Bronchial epithelial cell (primary cell): ENCODE data around the gene GTPBP1. TPM values are rescaled to one million over a fixed set of nuclear protein-coding genes. Genes with fewer than 3 reads are reported as not detected.

Experiments
- DNase-seq: peaks from one replicate; pipeline ENCODE4 v3.0.0-alpha.2; 2010; ENCODE audit warnings: low read depth
- FAIRE-seq: peaks from 2 replicates; lab custom pipeline; 2011; peaks lifted over from hg19 to GRCh38; lab: Jason Lieb, UNC
- H3K27me3 ChIP-seq: 2 replicates; pipeline ENCODE4 v1.5.1; 2011; ENCODE audit warnings: low read length; ENCODE audit not compliant: control insufficient read depth, insufficient read depth
- H3K36me3 ChIP-seq: 2 replicates; pipeline ENCODE4 v1.5.1; 2011; ENCODE audit warnings: low read length; ENCODE audit not compliant: control insufficient read depth, insufficient read depth
- H3K4me3 ChIP-seq: 2 replicates; pipeline ENCODE4 v1.5.1; 2011; ENCODE audit warnings: mild to moderate bottlenecking, low read depth, low read length, control low read depth
- total RNA-seq: library from RNA; depleted of rRNA; stranded (reverse); fragments of >200 nt; gene quantifications from 2 replicates; pipeline ENCODE4 v1.2.1, GENCODE V29; 2014
- TF ChIP-seq, protein P1 (sequence below): IDR thresholded peaks from 2 replicates; pipeline ENCODE4 v1.5.1; 2011; ENCODE audit warnings: mild to moderate bottlenecking, moderate library complexity, low read length, control low read depth, inconsistent platforms; ENCODE audit not compliant: insufficient read depth, severe bottlenecking

Gene GTPBP1
- total RNA-seq, 1 donor from 2014 or later = 28.7 TPM

DNA sequence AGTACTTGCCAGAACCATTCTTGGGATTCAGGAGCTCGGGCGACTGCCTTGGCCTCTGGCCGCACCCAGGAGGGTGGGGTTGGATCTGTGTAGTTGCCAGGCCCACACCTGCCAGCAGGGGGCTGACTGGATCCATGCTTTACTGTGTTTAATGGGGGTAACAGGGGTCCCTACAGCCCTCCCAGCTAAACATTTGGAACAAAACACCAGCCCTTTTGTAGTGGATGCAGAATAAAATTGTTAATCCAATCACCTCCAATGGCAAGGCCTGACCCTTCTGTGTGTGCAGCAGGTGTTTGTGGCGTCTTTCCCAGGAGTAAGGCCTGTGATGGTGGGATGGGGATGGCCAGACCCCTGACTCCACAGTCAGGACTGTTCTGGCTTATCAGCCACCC, 27.6 kb downstream of the GTPBP1 start:
- peak; percentile 13 for DNase-seq
- no peaks in the 10 kb centered on the region for H3K27me3 ChIP-seq
- FAIRE-seq = no peak
- no peak overlapping the region for H3K4me3 ChIP-seq
- peaks cover 39% of the 10 kb centered on the region for H3K36me3 ChIP-seq
- TF ChIP-seq, protein P1, sequence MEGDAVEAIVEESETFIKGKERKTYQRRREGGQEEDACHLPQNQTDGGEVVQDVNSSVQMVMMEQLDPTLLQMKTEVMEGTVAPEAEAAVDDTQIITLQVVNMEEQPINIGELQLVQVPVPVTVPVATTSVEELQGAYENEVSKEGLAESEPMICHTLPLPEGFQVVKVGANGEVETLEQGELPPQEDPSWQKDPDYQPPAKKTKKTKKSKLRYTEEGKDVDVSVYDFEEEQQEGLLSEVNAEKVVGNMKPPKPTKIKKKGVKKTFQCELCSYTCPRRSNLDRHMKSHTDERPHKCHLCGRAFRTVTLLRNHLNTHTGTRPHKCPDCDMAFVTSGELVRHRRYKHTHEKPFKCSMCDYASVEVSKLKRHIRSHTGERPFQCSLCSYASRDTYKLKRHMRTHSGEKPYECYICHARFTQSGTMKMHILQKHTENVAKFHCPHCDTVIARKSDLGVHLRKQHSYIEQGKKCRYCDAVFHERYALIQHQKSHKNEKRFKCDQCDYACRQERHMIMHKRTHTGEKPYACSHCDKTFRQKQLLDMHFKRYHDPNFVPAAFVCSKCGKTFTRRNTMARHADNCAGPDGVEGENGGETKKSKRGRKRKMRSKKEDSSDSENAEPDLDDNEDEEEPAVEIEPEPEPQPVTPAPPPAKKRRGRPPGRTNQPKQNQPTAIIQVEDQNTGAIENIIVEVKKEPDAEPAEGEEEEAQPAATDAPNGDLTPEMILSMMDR = peak; percentile 86

DNA sequence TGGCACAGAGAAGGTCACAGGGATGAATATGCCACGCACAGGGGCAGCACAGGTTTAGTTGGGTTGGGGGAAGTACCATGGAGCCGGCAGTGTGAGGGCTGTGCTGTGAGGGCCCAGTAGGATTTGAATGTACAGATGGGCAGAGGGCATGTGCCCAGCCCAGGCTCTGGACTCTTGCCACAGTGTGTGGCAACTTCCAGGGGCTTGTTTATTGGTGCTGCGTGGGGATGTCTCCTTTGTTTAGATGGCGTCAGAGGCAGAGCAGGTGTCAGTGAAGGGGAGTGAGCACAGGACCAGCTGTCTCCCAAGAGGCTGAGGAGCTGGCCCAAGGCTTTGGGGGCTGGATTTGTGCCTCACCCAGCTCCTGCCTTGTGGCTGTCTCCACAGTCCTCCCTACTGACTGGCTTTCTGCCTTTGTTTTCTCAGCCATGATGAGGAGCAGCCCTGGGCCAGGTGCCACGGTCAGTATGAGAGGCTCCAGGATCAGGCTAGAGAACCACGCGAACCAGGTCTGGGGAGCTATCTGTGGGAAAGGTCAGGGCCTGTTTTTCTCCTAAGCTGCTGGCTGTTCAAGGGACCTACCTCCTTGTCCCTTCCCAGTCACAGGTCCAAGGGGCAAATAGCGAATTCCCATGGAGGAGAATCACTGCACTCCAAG, 28.1 kb downstream of the GTPBP1 start:
- TF ChIP-seq, protein P1 = no peak
- FAIRE-seq = no peak
- DNase-seq = no peak
- H3K4me3 ChIP-seq = no peak overlapping the region
- no peaks in the 10 kb centered on the region for H3K27me3 ChIP-seq
- peaks cover 43% of the 10 kb centered on the region for H3K36me3 ChIP-seq

DNA sequence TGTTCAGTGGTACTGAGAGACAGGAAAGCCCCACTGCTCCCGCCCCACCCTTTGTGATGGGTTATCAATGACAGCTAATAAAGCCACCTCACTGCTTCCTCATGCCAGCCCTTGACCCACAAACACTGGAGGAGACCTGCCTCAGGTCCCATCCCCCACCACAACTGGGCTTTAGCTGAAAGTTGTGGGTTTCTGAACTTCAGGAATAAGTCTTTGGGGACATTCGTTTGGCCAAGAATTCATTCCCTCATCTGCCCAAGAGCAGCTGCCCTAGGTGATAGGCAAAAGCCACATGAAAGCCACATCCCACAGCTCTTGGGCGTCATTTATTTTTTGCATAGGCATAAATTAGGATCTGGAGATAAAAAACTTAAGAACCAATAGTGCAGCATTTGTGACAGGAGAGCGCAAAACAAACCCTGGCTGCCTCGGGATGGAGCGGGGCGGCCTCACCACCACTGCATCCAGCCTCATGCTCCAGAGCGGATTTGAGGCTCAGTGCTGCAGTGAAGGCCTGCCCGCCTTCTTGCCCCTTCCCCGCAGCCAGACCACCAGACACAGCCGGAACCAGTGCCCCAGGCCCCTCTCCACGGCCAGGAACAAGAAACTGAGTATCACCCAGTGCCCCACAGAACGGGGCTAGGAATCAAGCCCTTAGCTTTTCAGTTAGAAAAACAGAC, 28.8 kb downstream of the GTPBP1 start:
- TF ChIP-seq, protein P1 = no peak
- DNase-seq (no peak), FAIRE-seq (no peak)
- no peak overlapping the region for H3K4me3 ChIP-seq
- H3K27me3 ChIP-seq = no peaks in the 10 kb centered on the region
- peaks cover 43% of the 10 kb centered on the region for H3K36me3 ChIP-seq

DNA sequence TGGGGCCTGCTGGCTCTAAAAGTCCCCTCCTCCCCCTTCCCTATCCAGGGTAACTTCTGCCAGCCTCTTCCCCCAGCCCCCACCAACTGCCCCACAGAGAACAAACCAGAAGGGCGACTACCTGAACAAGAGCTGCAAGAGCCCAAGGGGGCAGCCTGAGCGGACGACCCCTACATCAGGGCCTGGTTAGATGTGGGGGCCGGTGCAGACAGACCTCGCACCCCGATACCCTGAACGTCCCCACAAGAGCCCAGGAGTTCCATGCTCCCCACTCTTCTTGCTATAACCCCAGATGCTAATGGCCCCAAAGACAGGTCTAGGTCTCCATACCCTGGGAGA, 29.4 kb downstream of the GTPBP1 start:
- TF ChIP-seq, protein P1 = no peak
- Histone ChIP-seq H3K27me3 (no peaks in the 10 kb centered on the region), H3K4me3 (no peak overlapping the region), H3K36me3 (peaks cover 44% of the 10 kb centered on the region)
- FAIRE-seq = no peak
- DNase-seq = no peak

DNA sequence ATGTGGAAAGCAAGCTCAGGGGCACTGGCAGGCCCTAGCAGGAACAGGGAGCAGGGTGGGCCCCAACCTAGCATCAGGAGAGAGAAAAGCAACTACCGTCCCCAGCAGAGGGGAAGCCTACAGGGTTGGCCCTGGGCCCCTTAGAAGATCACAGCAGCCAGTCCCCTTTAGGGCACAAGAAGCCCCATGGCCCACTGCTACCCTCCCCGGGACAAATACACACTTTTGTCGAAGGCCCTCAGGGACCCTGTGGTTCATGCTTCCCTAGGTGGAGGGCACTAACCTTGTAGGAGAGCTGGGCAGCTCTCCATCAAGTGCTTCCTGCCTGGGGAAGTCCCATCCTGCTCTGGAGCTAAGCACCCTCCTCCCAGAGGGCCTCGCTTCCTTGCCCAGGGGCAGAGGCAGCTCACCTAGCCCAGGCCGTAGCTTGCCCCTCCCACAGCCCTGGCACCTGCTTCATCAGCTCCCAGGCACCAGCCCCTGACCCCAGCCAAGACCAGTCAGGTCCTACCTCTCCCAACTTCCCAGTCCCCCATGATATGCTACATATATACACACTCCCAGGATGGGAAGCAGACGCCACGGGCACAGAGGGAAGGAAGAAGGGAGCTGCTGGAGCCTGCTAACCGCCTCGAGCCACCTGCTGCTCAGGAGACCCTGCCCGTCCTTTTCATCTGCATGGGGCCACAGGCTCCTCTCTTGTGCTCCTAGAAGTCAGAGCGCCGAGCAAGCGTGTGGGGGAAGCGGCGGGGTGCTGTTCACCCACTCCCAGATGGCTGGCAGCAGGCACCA, 29.9 kb downstream of the GTPBP1 start:
- no peak for FAIRE-seq
- H3K36me3 ChIP-seq = peaks cover 47% of the 10 kb centered on the region
- TF ChIP-seq, protein P1 = no peak
- no peaks in the 10 kb centered on the region for H3K27me3 ChIP-seq
- no peak for DNase-seq
- no peak overlapping the region for H3K4me3 ChIP-seq
